ENCODE measurements around the gene VPS18. TPM values are rescaled to one million over a fixed set of nuclear protein-coding genes. Genes with fewer than 3 reads are reported as not detected.
A peak's percentile ranks its signal among the peaks of the same experiment; 100 is the strongest.

The VPS18 gene
- total and polyA plus RNA-seq, 8 donors: 9.2 to 29.0 (median 13.6) TPM

DNA sequence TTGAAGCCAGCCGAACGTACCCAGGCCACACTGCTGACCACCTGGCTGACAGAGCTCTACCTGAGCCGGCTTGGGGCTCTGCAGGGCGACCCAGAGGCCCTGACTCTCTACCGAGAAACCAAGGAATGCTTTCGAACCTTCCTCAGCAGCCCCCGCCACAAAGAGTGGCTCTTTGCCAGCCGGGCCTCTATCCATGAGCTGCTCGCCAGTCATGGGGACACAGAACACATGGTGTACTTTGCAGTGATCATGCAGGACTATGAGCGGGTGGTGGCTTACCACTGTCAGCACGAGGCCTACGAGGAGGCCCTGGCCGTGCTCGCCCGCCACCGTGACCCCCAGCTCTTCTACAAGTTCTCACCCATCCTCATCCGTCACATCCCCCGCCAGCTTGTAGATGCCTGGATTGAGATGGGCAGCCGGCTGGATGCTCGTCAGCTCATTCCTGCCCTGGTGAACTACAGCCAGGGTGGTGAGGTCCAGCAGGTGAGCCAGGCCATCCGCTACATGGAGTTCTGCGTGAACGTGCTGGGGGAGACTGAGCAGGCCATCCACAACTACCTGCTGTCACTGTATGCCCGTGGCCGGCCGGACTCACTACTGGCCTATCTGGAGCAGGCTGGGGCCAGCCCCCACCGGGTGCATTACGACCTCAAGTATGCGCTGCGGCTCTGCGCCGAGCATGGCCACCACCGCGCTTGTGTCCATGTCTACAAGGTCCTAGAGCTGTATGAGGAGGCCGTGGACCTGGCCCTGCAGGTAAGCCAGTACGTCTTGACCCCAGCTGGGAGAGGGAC lies 6.2 kb downstream of the VPS18 start:
- H3K4me1 ChIP-seq: peaks cover 15 to 70% of the 10 kb centered on the region in 2 donors
- H3K27me3 ChIP-seq: no peaks in the 10 kb centered on the region
- H3K4me3 ChIP-seq: no peak overlapping the region
- TF ChIP-seq, protein P1, sequence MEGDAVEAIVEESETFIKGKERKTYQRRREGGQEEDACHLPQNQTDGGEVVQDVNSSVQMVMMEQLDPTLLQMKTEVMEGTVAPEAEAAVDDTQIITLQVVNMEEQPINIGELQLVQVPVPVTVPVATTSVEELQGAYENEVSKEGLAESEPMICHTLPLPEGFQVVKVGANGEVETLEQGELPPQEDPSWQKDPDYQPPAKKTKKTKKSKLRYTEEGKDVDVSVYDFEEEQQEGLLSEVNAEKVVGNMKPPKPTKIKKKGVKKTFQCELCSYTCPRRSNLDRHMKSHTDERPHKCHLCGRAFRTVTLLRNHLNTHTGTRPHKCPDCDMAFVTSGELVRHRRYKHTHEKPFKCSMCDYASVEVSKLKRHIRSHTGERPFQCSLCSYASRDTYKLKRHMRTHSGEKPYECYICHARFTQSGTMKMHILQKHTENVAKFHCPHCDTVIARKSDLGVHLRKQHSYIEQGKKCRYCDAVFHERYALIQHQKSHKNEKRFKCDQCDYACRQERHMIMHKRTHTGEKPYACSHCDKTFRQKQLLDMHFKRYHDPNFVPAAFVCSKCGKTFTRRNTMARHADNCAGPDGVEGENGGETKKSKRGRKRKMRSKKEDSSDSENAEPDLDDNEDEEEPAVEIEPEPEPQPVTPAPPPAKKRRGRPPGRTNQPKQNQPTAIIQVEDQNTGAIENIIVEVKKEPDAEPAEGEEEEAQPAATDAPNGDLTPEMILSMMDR (IDR thresholded peaks at IDR 0.05): no peak
- no peak overlapping the region for H3K27ac ChIP-seq
- intact Hi-C loops (cut with DNase I): loop anchor here in 1 of 2 donors (5.0 kb wide), 1 partner anchor 282 kb away; no protein-coding TSS in a partner anchor
- DNase-seq (no peak), ATAC-seq (no peak)
- peaks cover 0 to 79% of the 10 kb centered on the region in 2 donors for H3K36me3 ChIP-seq
- no peaks in the 10 kb centered on the region for H3K9me3 ChIP-seq

- Histone ChIP-seq H3K4me3 (no peak overlapping the region), H3K4me1 (peaks cover 19 to 70% of the 10 kb centered on the region in 2 donors), H3K27ac (no peak overlapping the region), H3K36me3 (peaks cover 0 to 77% of the 10 kb centered on the region in 2 donors), H3K9me3 (no peaks in the 10 kb centered on the region), H3K27me3 (no peaks in the 10 kb centered on the region)
- intact Hi-C loops (cut with DNase I): loop anchor here in 1 of 2 donors (5.0 kb wide), 1 partner anchor 281 kb away; no protein-coding TSS in a partner anchor
- DNase-seq (no peak), ATAC-seq (no peak)
- TF ChIP-seq, protein P1 (IDR thresholded peaks at IDR 0.05): no peak
These were observed 6.8 kb downstream of the VPS18 start for GRCh38 chr15:40901053-40901443.

GRCh38 chr15:40902605-40903561 lies 8.6 kb downstream of the VPS18 start:
- peak in 2 of 4 donors; percentile 83 to 90 for DNase-seq
- Histone ChIP-seq H3K4me1 (peaks cover 33 to 77% of the 10 kb centered on the region in 2 donors), H3K36me3 (peaks cover 0 to 58% of the 10 kb centered on the region in 2 donors), H3K27me3 (no peaks in the 10 kb centered on the region), H3K9me3 (no peaks in the 10 kb centered on the region), H3K4me3 (peak overlapping the region in 1 of 2 donors; percentile 4), H3K27ac (peak overlapping the region in 1 of 2 donors; percentile 84)
- intact Hi-C loops (cut with DNase I): loop anchor here in 1 of 2 donors (5.0 kb wide), 1 partner anchor 279 kb away; no protein-coding TSS in a partner anchor
- ATAC-seq: no peak
- TF ChIP-seq, protein P1 (IDR thresholded peaks at IDR 0.05): no peak

GRCh38 chr15:40904552-40905201 lies 10.4 kb downstream of the VPS18 start:
- Histone ChIP-seq H3K4me3 (no peak overlapping the region), H3K4me1 (peaks cover 33 to 91% of the 10 kb centered on the region in 2 donors), H3K27me3 (no peaks in the 10 kb centered on the region), H3K27ac (peak overlapping the region; percentile 13 to 84), H3K36me3 (peaks cover 0 to 40% of the 10 kb centered on the region in 2 donors), H3K9me3 (no peaks in the 10 kb centered on the region)
- DNase-seq: no peak
- TF ChIP-seq, protein P1 (IDR thresholded peaks at IDR 0.05): no peak
- intact Hi-C loops (cut with DNase I): loop anchor here in 1 of 2 donors (5.0 kb wide), 2 partner anchors 118 to 278 kb away; no protein-coding TSS in a partner anchor
- ATAC-seq: no peak
